ENCODE results near the gene GHRL.
"Not testable (repeated sequence)": the region's sequence is repeated elsewhere in the genome, so short reads cannot be mapped to it uniquely, and the experiment has no call there.

Gene GHRL

GRCh38 chr3:10298064-10298463 lies 5.3 kb upstream of the GHRL start:
- DNase-seq (ENCODE audit: low read depth) = not testable (repeated sequence)

- DNase-seq (ENCODE audit: low read depth) = no peak
Measured at GRCh38 chr3:10294030-10294586, 1.4 kb upstream of the GHRL start.

DNA sequence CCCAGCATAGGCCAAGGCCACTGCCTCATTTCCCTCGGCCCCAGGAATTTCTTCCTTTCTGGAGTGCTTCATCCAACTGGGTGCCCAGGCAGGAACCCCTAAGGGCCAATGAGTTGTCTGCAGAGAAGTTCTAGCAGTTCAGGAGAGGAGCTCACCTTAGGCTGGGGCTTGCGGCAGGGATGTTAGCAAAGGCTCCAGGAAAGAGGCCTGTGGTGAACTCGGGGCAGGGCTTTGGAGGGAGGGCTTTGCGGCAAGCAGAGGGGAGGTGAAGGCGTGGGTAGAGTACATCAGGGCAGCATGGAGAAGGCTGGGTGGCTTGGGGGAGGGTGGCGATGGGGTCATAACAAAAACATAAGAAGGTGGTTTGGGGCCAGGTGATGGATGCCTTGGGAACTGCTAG lies 1.1 kb downstream of the GHRL start:
- DNase-seq (ENCODE audit: low read depth) = no peak

- DNase-seq (ENCODE audit: low read depth) = no peak
Measured at GRCh38 chr3:10290481-10291176, 2.1 kb downstream of the GHRL start.

GRCh38 chr3:10289787-10290355 lies 2.9 kb downstream of the GHRL start:
- DNase-seq (ENCODE audit: low read depth) = no peak

DNA sequence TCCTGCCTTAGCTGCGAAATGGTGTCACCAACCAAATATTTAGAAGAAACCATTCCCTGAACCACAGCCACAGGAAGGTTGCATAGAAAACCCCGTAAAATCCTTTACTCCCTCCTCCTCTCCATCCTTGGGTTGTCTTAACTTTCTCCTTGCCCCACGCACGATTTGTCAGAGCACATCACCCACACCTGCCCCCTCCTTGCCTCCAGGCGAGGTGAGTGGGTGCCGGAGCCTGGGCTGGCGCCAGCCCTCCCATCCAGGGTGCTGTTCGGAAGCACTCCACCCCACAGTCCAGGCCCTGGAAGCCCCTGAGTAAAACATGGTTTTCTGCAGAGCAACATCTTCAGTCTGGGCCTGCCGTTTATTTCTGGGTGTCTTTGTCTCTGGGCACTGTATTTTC lies 3.7 kb downstream of the GHRL start:
- DNase-seq (ENCODE audit: low read depth) = no peak

DNA sequence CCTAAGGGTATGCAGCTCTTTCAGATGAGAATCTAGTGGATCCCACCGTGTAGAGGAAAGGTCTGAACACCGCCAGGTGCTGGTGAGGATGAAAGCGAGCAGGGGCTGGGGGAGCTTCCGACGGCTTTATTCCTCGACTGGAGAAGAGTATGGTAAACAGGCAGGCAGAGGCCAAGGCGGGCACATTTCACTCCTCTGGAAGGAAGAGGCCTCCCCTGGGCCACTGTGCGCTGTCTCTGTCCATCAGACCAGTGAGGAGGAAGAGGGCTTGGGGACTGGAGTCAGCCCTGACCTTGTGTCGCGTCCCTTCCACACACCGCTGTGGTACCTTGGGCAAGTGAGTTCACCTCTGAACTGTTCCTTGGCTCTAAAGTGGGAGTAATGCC lies 4.2 kb downstream of the GHRL start:
- DNase-seq (ENCODE audit: low read depth) = no peak

GRCh38 chr3:10287936-10288574 lies 4.7 kb downstream of the GHRL start:
- DNase-seq (ENCODE audit: low read depth) = no peak

DNA sequence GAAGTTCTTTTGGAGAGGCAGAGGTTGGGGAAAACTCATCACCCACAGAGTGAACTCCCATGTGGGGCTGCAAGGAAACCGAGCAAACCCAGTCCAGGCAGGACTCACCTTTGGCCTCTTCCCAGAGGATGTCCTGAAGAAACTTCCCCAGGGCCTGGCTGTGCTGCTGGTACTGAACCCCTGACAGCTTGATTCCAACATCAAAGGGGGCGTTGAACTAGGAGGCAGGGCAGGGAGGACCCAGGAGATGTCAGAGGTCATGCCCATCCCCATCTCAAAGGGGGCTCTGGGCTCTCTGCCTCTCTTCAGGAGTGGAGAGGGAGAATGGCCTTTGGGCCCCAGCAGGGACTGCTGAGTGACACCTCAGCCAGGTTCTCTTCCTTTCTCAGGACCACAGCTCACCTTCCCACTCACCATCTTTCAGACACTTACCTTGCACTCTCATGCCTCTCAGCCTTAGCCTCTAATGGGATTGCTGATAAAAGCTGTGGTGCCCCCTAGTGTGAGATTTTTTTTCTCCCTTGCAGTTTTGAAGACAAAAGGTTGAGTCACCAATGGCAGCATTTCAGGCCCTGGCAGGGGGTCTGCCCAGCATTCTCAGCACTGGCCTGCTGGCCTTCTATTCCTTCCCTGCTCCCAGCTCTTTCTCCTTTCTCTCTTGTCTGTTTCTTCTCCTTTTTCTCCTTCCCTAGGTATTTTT lies 6.0 kb downstream of the GHRL start:
- DNase-seq (ENCODE audit: low read depth) = no peak

- DNase-seq (ENCODE audit: low read depth) = no peak
Measured at GRCh38 chr3:10286133-10286524, 6.6 kb downstream of the GHRL start.

- DNase-seq (ENCODE audit: low read depth) = no peak
Measured at GRCh38 chr3:10285272-10286132, 7.2 kb downstream of the GHRL start.

GRCh38 chr3:10284496-10284895 lies 8.3 kb downstream of the GHRL start:
- DNase-seq (ENCODE audit: low read depth) = no peak

DNA sequence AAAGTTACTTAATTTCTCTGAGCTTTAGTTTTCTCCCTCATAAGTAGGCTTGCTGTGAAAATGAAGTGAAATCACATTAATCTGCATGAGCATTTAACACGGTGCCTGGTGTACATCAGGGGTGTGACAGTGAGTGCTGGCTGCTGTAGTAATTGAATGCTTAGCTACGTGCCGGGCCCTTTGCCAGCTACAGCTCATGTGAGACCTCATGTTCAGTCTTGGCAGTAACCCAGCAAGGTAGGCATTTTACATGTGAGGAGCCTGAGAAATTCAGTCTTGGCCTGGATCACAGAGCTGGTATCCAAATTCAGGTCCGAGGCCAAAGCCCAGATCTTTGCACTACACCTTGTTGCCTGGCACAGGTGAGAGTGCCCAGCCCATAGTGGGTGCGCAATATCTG lies 9.1 kb downstream of the GHRL start:
- DNase-seq (ENCODE audit: low read depth) = no peak

- DNase-seq (ENCODE audit: low read depth) = no peak
Measured at GRCh38 chr3:10281951-10282350, 10.8 kb downstream of the GHRL start.

GRCh38 chr3:10280571-10280970 lies 12.2 kb downstream of the GHRL start:
- DNase-seq (ENCODE audit: low read depth) = no peak

DNA sequence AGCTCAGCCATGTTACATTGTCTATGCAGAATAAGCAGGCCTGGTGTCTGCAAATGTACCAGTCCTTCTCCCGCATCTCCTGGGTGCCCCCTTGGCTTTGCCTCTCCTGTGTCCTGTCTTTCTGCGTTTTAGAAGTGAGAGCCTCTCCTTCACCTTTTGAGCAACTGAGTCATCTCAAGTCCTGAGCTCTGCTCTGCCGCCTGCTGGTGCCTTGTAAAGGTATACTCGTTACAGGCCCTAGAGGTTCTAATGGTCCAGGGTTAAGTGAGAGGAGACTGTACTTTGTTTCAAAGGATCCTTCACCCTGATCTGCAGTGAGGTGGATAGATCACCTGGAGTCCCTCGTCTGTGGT lies 12.6 kb downstream of the GHRL start:
- DNase-seq (ENCODE audit: low read depth) = no peak

- no peak for DNase-seq (ENCODE audit: low read depth)
Measured at GRCh38 chr3:10279384-10280176, 13.2 kb downstream of the GHRL start.

- DNase-seq (ENCODE audit: low read depth) = no peak
Measured at GRCh38 chr3:10278501-10278900, 14.2 kb downstream of the GHRL start.

GRCh38 chr3:10277115-10277625 lies 15.6 kb downstream of the GHRL start:
- DNase-seq (ENCODE audit: low read depth) = no peak

DNA sequence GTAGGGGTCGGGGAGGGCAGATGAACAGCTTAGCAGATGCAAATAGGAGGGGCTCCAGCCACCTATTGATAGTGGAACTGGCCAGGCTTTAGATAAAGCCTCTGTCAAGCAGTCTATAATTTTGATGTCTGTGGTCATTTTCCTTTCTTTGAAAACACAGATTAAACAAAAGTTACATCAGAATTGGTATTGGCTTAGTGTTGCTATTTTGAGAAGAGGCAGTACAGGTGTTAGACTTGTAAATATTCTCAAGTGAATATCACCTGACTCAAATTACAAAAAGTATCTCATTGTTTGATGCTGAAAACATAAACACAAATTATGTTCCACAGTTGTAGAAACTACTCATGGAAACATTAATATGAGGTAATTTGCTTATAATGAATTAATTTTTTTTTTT lies 18.1 kb downstream of the GHRL start:
- DNase-seq (ENCODE audit: low read depth) = no peak

Measured in stimulated activated CD8-positive, alpha-beta memory T cell treated with anti-CD3 and anti-CD28 coated beads, Interleukin-4, amount 100 ng/mL, for 24 hours (primary cell).